GM18498 (cell line): ENCODE data around the gene FOXP1.
A peak's percentile ranks its signal among the peaks of the same experiment; 100 is the strongest.

ENCODE experiments used
- ATAC-seq: cut with Tn5 transposase; IDR thresholded peaks from one replicate; pipeline ENCODE4 v1.9.1; 2021; ENCODE audit warnings: mild to moderate bottlenecking, moderate library complexity; ENCODE audit not compliant: unreplicated experiment

The FOXP1 gene

DNA sequence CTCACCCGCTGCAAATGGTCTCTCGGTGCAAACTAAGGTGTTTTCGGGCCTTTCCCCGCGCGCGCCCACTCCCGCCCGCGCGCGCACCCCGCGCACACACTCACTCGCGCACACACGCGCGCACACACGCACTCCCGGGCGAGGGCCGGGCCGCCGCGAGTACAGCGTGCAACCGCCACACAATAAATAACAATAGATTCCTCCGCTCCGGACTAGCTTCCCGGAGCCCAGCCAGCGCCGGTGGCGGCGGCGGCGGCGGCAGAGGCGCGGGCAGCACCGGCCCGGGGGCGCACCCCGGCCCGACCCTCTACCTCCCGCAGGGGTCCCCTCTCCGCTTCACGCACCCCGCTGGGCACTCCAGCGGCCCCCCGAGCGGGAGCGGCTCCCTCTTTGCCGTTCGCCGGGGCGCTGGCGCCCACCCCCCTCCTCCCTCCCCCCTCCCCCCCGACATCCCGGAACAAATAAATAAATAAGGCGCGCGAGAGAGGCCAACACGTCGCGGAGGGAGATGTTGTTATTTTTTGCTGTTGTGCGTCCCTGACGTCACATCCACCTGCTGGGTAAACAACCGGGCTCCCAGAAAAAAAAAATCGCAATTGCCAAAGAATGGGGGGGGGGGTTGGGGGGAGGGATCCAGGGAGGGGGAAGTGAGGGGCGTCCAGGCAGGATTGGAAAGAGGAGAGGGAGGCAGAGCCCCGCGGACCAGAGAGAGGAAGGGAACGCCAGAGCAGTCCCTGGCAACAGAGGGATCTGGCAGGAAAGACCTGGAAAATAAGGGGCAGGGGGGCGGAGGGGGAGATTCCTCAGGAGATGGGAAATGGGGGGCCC, at the start of gene FOXP1:
Gene FOXP1 (minus strand): TSS at position 163 of the 828 bp plus-strand sequence. CDS start 385,347 bp downstream, outside the sequence.
- peak; percentile 39 for ATAC-seq

GRCh38 chr3:71629711-71630110, 46.2 kb upstream of the FOXP1 start:
- ATAC-seq, result no peak

DNA sequence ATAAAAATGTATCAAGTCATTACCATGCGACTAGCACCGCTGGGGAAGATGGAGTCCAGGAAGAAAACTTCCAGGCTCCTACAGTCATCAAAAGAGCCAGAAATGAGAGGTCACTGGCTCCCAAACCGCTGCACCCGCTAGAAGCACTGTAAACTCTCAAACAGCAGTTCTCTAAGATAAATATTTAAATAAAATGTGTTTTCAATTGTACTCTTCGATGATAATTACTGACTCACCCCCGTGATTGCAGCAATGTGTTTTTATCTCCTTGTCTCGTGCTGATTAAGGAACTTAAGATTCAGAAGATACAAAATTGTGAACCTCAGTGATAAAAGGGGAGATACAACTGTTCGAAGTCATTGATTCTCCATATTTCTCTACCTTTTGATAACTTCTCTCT, 45.8 kb upstream of the FOXP1 start:
- ATAC-seq, result no peak

GRCh38 chr3:71628522-71628921, 45.0 kb upstream of the FOXP1 start:
- ATAC-seq, result no peak

- no peak for ATAC-seq
These were observed 42.1 kb upstream of the FOXP1 start for GRCh38 chr3:71625676-71626075.

GRCh38 chr3:71621825-71622537, 38.5 kb upstream of the FOXP1 start:
- ATAC-seq, result no peak

DNA sequence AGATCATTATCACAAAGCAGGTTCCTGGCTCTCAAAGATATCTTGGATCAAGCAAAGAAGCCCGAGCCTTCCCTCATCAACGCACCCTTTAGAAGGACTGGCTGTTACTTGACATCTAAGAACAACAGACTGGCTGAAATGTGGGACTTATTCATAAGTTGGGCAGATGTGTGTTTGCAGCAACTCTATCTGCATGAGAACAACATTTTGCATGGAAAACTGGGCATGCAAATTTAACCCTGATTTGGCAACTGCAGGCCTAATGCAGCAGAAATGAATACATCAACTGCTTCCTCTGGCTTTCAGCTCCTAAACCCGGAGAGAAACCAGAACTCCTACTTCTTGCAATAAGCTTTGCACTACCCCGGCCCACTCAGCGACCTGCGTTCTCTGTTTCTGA, 35.0 kb upstream of the FOXP1 start:
- no peak for ATAC-seq

DNA sequence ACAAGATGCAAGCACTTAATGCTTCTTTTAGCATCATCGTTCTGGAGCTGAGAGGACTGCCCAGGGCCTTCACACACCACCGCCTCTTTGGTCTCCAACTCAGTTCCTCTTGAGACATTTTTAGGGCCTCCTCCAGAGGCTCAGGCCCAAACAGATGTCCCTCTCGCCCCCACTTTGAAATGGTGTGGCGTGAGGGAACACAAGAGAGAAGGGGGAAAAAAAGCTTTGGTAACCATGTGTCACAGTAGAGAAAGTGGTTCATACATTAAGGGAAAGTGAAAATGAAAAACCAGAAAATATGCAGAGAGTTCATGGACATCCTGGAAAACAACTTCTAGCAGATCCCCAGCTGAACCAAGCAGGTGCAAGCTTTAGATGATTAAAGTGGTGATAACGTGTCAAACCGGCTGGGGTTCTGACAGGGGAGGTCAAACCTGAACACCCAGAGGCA, 33.1 kb upstream of the FOXP1 start:
- no peak for ATAC-seq

GRCh38 chr3:71614869-71615268, 31.3 kb upstream of the FOXP1 start:
- no peak for ATAC-seq

GRCh38 chr3:71614426-71614825, 30.9 kb upstream of the FOXP1 start:
- ATAC-seq, result no peak

DNA sequence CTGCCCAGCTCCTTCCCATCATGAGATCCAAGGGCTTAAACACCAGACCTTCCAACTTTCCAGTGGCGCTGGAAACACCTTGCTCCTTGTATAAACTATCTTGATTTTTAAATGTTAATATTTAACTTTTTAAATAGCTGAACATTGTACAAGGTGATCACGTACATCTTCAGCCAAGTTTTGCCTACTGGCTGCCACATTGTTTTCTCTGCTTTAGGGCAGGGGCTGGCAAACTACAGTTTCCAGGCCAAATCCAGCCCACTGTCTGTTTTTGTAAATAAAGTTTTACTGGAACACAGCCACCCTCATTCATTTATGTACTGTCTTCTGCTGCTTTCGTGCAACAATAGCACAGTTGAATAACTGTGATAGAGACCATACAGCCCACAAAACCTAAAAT, 27.6 kb upstream of the FOXP1 start:
- ATAC-seq, result no peak

GRCh38 chr3:71607364-71607763, 23.8 kb upstream of the FOXP1 start:
- ATAC-seq, result no peak

DNA sequence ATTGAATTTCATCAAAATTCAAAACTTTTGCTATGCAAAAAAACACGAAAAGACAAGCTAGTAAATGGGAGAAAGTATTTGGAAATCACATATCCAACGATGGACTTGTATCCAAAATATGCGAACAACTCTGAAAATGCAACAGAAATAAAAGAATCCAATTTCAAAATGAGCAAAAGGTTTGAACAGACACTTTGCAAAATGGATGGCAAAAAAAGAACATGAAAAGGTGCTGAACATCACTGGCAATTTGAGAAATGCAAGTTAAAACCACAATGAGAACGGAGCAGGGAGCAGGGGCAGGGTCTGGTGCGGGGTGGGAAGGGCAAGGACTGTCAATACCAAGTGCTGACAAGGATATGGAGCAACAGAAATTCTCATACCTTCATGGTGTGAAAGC, 23.1 kb upstream of the FOXP1 start:
- ATAC-seq, result no peak

DNA sequence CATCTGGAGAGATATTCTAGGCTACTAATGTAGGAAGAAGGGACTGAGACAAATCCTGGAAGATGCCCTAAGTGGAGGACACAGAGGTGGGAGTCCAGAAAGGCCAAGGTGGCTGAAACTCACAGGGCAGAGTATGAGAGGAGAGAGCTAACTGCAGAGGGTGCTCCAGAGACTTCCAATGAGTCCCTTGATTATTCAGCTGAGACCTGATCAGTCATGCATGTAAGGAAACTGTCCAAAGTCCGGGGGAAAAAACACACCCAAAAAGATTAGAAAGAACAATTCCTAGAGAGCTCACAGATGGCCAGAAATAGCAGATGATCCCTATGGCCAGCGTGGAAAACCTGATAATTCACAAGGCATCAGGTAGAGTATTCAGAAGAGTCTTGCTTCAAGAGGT, 18.7 kb upstream of the FOXP1 start:
- ATAC-seq, result no peak

GRCh38 chr3:71601811-71602210, 18.3 kb upstream of the FOXP1 start:
- no peak for ATAC-seq

- ATAC-seq, result no peak
These were observed 17.2 kb upstream of the FOXP1 start for GRCh38 chr3:71600646-71601288.

GRCh38 chr3:71599416-71599815, 15.9 kb upstream of the FOXP1 start:
- ATAC-seq, result no peak

DNA sequence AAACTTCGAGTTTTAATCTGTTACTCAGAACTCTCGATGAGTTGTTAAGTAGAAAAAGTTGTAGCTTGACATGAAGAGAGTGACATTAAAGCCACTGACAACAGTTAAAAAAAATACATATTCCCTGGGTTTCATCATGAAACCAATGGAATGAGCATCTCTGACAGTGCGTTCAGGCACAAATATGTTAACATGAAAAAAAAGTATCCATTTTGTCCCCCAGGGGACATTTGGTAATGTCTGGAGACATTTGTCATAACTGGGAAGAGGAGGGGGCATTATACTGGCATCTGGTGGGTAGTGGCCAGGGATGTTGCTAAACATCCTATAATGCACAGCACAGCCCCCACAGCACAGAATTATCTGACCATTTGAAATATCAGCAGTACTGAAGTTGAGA, 14.8 kb upstream of the FOXP1 start:
- ATAC-seq, result no peak

GRCh38 chr3:71597286-71597685, 13.8 kb upstream of the FOXP1 start:
- ATAC-seq, result no peak

GRCh38 chr3:71593106-71593505, 9.6 kb upstream of the FOXP1 start:
- no peak for ATAC-seq

DNA sequence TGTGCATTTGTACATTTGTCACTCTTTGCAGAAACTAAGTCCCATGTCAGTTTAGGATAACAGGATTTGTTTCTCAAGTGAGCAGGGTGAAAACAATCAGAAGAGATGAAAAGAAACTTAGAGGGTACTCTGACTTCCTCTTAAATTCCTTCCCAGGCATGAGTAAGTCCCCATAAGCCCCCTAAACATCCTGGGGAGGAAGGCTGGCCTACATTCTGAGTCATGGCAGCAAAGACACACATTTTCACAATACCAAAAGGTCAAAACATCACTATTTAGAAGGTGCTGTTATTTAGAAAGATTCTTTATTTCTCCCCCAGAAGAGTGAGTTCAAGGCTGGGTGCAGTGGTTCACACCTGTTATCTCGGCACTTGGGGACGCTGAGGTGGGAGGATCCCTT, 7.6 kb upstream of the FOXP1 start:
- no peak for ATAC-seq

DNA sequence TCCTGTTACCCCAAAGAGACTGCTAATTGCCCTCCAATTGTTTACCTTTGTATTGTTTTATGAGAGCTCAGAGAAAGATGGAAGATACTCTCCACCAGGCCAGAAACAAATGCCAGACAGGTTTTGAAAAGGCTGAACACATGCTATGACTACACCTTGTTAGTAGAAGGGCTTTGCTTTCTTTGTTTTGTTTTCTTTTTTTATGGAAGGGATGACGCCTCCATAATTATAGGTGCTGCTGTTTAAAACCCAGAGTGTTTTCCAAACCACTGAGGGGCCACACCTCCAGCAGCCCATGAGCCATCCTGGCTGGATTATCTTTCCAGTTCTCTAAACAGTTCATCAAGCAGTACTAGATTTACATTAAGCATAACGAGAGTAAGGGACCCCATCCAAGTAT, 5.6 kb upstream of the FOXP1 start:
- ATAC-seq, result no peak
